HEK293T (cell line): Measurements from ENCODE around the gene DMWD.
A peak's percentile ranks its signal among the peaks of the same experiment; 100 is the strongest.

Experiments
- CTCF ChIA-PET: fragments of 350-600 bp; formaldehyde crosslinking; extraction: SDS; loops from one replicate; lab custom pipeline; 2021; ENCODE audit warnings: antibody characterized with exemption, inconsistent platforms; lab: Yijun Ruan, JAX
- POLR2A ChIA-PET: fragments of 350-600 bp; formaldehyde crosslinking; extraction: SDS; loops from one replicate; lab custom pipeline; 2020; ENCODE audit warnings: antibody characterized with exemption, inconsistent platforms; lab: Yijun Ruan, JAX
- DNase-seq: peaks from one replicate; pipeline ENCODE4 v3.0.0; 2012; ENCODE audit warnings: mixed read lengths; ENCODE audit errors: extremely low spot score
- ARNT ChIP-seq: fragments of 450-650 bp; IDR thresholded peaks from 2 replicates; pipeline ENCODE4 v1.6.1; 2017; ENCODE audit warnings: mild to moderate bottlenecking
- BHLHE40 ChIP-seq: fragments of 450-650 bp; IDR thresholded peaks from 2 replicates; pipeline ENCODE4 v1.6.1; 2016; ENCODE audit warnings: mild to moderate bottlenecking, moderate library complexity, borderline replicate concordance
- CTBP1 ChIP-seq: fragments of 450-650 bp; IDR thresholded peaks from 2 replicates; pipeline ENCODE4 v1.6.1; 2016; ENCODE audit warnings: borderline replicate concordance
- ELF4 ChIP-seq: fragments of 450-650 bp; IDR thresholded peaks from 2 replicates; pipeline ENCODE4 v1.6.1; 2017; ENCODE audit warnings: antibody characterized with exemption
- FOXA1 ChIP-seq: fragments of 450-650 bp; IDR thresholded peaks from 2 replicates; pipeline ENCODE4 v1.6.1; 2016; ENCODE audit warnings: mild to moderate bottlenecking
- FOXK2 ChIP-seq: fragments of 450-650 bp; IDR thresholded peaks from 2 replicates; pipeline ENCODE4 v1.6.1; 2016; ENCODE audit warnings: mild to moderate bottlenecking
- FOXM1 ChIP-seq: fragments of 450-650 bp; IDR thresholded peaks from 2 replicates; pipeline ENCODE4 v1.6.1; 2017; ENCODE audit warnings: mild to moderate bottlenecking, borderline replicate concordance
- HDGF ChIP-seq: fragments of 450-650 bp; IDR thresholded peaks from 2 replicates; pipeline ENCODE4 v1.6.1; 2017; ENCODE audit warnings: antibody characterized with exemption, borderline replicate concordance
- L3MBTL2 ChIP-seq: fragments of 450-650 bp; conservative IDR thresholded peaks from 2 replicates; pipeline ENCODE4 v1.6.1; 2016; ENCODE audit warnings: mild to moderate bottlenecking
- LEF1 ChIP-seq: fragments of 450-650 bp; IDR thresholded peaks from 2 replicates; pipeline ENCODE4 v1.6.1; 2017; ENCODE audit warnings: mild to moderate bottlenecking, borderline replicate concordance
- NFRKB ChIP-seq: fragments of 450-650 bp; IDR thresholded peaks from 2 replicates; pipeline ENCODE4 v1.6.1; 2016; ENCODE audit warnings: mild to moderate bottlenecking, moderate library complexity
- SP1 ChIP-seq: fragments of 450-650 bp; IDR thresholded peaks from 2 replicates; pipeline ENCODE4 v1.6.1; 2017
- SUZ12 ChIP-seq: fragments of 450-650 bp; IDR thresholded peaks from 2 replicates; pipeline ENCODE4 v1.6.1; 2016; ENCODE audit warnings: mild to moderate bottlenecking
- TARDBP ChIP-seq: fragments of 450-650 bp; IDR thresholded peaks from 2 replicates; pipeline ENCODE4 v1.6.1; 2016
- ZNF384 ChIP-seq: fragments of 450-650 bp; IDR thresholded peaks from 2 replicates; pipeline ENCODE4 v1.6.1; 2016
- TF ChIP-seq, protein P1 (sequence below): fragments of 450-650 bp; IDR thresholded peaks from 2 replicates; pipeline ENCODE4 v1.6.1; 2016

Gene DMWD, protein sequence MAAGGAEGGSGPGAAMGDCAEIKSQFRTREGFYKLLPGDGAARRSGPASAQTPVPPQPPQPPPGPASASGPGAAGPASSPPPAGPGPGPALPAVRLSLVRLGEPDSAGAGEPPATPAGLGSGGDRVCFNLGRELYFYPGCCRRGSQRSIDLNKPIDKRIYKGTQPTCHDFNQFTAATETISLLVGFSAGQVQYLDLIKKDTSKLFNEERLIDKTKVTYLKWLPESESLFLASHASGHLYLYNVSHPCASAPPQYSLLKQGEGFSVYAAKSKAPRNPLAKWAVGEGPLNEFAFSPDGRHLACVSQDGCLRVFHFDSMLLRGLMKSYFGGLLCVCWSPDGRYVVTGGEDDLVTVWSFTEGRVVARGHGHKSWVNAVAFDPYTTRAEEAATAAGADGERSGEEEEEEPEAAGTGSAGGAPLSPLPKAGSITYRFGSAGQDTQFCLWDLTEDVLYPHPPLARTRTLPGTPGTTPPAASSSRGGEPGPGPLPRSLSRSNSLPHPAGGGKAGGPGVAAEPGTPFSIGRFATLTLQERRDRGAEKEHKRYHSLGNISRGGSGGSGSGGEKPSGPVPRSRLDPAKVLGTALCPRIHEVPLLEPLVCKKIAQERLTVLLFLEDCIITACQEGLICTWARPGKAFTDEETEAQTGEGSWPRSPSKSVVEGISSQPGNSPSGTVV

DNA sequence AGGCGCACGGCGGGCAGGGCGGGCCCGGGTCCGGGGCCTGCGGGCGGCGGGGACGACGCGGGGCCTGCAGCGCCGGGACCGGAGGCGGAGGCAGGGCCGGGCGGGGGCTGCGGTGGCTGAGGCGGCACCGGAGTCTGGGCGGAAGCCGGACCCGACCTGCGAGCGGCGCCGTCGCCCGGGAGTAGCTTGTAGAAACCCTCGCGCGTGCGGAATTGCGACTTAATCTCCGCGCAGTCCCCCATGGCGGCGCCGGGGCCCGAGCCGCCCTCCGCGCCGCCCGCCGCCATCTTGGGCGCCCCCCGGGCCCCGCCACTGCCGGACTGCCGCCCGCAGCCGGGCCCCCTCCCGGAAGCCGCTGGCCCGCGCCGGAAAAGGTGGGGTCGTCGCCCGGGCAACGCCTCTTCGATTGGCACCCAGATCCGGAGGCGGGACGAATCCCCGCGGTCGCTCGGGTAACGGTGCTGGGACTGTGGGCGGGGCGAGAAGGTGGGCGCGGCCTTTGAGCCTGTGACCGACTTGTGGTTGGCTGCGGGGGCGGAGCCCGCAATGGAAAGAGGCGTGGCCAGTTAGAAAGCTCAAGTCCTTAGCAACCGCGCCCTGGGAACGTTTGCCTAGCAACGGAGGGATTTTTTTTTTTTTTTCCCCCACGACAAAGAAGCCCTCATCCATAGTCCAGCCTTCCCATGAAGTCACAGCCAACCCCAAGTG lies at the start of gene DMWD:
Gene DMWD, minus strand, starts transcription at position 376 of the 708 bp plus-strand sequence. Its CDS starts 89 bp downstream, at position 287.
- peak; percentile 95 for TF ChIP-seq ZNF384
- TF ChIP-seq L3MBTL2, result no peak
- no peak for TF ChIP-seq CTBP1
- TF ChIP-seq FOXM1, result peak; percentile 78
- TF ChIP-seq, protein P1, sequence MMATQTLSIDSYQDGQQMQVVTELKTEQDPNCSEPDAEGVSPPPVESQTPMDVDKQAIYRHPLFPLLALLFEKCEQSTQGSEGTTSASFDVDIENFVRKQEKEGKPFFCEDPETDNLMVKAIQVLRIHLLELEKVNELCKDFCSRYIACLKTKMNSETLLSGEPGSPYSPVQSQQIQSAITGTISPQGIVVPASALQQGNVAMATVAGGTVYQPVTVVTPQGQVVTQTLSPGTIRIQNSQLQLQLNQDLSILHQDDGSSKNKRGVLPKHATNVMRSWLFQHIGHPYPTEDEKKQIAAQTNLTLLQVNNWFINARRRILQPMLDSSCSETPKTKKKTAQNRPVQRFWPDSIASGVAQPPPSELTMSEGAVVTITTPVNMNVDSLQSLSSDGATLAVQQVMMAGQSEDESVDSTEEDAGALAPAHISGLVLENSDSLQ, result peak; percentile 98
- peak; percentile 99 for DNase-seq
- ChIA-PET POLR2A (interaction anchor here (0.6 to 1.0 kb wide), 4 partner anchors 16 to 124 kb away, joined by 3 to 4 read pairs (median 4); partner anchors contain the start of genes SIX5 and SNRPD2), CTCF (interaction anchor here (0.6 to 1.0 kb wide), 2 partner anchors 14 to 24 kb away, joined by 3 to 4 read pairs; no protein-coding TSS in a partner anchor)

DNA sequence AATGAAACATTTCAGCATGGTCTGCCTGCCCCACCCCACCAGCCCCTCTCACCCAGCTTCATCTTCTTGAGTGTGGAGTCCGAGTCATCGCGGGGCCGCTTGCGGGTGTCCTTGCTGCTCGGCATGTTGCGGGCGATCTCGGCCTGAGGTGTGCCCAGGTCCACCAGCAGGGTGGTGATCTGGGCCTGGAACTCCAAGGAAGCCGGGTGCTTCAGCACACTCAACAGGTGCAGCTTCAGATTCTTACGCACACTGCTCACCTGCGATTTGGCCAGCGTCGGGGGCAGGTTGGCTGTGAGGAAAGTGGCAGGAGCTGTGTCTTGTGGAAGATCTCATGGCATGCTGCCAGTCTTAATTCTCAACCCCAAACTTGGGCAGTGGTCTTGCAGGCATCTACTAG lies 49.6 kb upstream of the DMWD start:
- TF ChIP-seq BHLHE40 (no peak), NFRKB (no peak), ARNT (no peak), SUZ12 (no peak), FOXA1 (no peak), CTBP1 (no peak)
- ChIA-PET CTCF (no interaction called here), POLR2A (interaction anchor here (0.9 kb wide), 1 partner anchor 73 kb away, joined by 3 read pairs; the partner anchor contains the start of gene SIX5)
- no peak for DNase-seq

DNA sequence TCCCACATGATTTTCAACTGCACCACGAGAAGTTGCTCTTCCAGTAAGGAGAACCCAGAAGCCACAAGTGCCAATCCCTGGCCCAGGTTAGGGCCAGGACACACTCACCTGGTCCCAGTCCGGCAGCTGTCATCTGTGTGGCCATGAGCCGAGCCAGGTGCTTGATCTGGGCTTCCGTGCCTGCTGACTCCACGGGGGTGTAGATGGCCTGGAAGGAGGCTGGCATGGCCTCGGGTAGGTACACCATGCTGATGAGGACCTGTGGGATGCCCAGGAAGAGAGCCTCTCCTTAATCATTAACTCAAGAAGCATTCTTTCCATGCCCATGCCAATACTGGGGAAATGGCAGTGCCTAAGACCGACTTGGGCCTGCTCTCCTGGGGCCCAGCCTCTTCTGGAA lies 42.3 kb upstream of the DMWD start:
- TF ChIP-seq CTBP1 (no peak), HDGF (no peak), ZNF384 (no peak), FOXA1 (no peak), ELF4 (no peak), ARNT (no peak), NFRKB (no peak), SUZ12 (no peak), FOXM1 (no peak), BHLHE40 (no peak), TARDBP (no peak), LEF1 (no peak), SP1 (no peak), L3MBTL2 (no peak), FOXK2 (no peak)
- TF ChIP-seq, protein P1, result no peak
- ChIA-PET POLR2A (no interaction called here), CTCF (no interaction called here)
- no peak for DNase-seq

DNA sequence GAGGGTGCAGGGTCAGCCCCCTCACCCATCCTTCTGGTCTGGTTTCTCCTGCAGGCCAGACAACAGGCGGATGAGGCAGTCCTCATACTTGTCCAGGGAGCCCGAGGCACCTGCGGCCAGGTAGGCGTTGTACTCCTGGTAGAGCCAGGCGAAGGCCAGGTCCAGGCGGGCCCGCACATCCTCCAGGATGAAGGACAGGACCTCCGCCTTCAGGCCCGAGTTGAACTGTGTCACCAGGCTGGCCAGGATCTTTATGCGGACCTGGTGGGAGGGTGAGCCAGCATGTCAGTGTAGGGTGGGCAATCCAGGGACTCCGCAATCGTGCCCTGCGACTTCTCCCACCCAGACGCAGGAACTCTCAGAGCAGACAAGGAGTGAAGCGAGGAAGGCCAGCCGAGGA lies 36.3 kb upstream of the DMWD start:
- CTCF ChIA-PET, result interaction anchor here (1.7 kb wide), 1 partner anchor 12 kb away, joined by 6 read pairs; no protein-coding TSS in a partner anchor

DNA sequence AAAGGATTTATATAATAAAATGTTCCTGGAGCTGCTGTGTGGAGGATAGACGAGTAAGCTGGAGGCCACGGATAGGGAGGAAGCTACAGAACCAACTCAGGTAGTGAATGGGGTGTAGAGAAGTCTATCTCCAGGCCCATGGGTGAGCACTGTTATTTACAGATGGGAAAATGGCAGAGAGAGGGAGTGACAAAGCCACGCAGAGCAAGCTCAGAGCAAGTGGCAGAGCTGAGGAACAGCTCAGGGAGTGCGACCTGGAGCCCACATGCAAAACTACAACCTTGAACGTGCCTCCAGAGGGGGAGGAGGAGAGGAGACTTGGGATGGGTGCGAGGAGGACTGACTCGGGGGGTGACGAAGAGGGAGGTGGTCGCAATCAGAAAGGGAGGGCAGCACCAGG lies 35.9 kb upstream of the DMWD start:
- TF ChIP-seq CTBP1 (no peak), SUZ12 (no peak), ELF4 (no peak), FOXM1 (no peak)
- DNase-seq, result no peak
- ChIA-PET POLR2A (no interaction called here), CTCF (interaction anchor here (1.7 kb wide), 1 partner anchor 11 kb away, joined by 6 read pairs; no protein-coding TSS in a partner anchor)

More for the DNA sequence above, 36.3 kb upstream of the DMWD start:
- no peak for DNase-seq
- TF ChIP-seq, protein P1, result no peak
- TF ChIP-seq SUZ12 (no peak), BHLHE40 (no peak), HDGF (no peak), L3MBTL2 (no peak), ELF4 (no peak), ZNF384 (no peak), TARDBP (no peak), LEF1 (no peak), ARNT (no peak), FOXM1 (no peak), NFRKB (no peak), FOXK2 (no peak)
- POLR2A ChIA-PET, result no interaction called here
